ENCODE data around the gene SYT10.

- TF ChIP-seq POLR2AphosphoS5 (IDR thresholded peaks at IDR 0.05) (no peak), CTCF (IDR thresholded peaks at IDR 0.05) (no peak)
These were observed 56.1 kb downstream of the SYT10 start for GRCh38 chr12:33383503-33383902.
